Testis (tissue), 2 donors: Measurements from ENCODE around the gene SQSTM1.

Source experiments
- CTCF ChIP-seq, 3 experiments: fragments of 450-650 bp in 2 of 3; fragments of 200-600 bp in 1 of 3; sonication (generic) in 1 of 3; IDR thresholded peaks; one replicate each; pipeline ENCODE4 v1.5.1; 2016 to 2019; ENCODE audit warnings: antibody characterized with exemption in 3 of 3, mild to moderate bottlenecking in 2 of 3, moderate library complexity in 1 of 3
- POLR2A ChIP-seq: fragments of 450-650 bp; IDR thresholded peaks from one replicate; pipeline ENCODE4 v1.6.1; 2017; ENCODE audit warnings: antibody characterized with exemption, mild to moderate bottlenecking, moderate library complexity

DNA sequence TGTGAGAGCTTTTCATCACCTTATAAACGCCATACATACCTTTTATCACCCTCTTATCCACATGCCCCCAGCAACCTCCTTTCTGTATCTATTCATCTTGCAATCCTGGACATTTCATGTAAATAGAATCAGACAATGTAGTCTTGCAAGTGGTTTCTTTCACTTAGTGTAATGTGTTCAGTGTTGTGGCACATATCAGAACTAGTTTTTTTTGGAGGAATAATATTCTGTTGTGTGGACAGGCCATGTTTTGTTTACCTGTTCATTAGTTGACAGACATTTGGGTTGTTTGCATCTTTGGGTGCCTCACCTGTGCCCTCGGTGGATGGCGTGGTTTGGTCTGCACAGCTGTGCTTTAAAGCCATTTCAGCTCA lies 1.3 kb downstream of the SQSTM1 start:
- TF ChIP-seq POLR2A: no peak
- TF ChIP-seq CTCF (IDR thresholded peaks at IDR 0.05): no peak
